Measurements from ENCODE around the gene ADAMTS4.
A peak's percentile ranks its signal among the peaks of the same experiment; 100 is the strongest.

ADAMTS4 gene

DNA sequence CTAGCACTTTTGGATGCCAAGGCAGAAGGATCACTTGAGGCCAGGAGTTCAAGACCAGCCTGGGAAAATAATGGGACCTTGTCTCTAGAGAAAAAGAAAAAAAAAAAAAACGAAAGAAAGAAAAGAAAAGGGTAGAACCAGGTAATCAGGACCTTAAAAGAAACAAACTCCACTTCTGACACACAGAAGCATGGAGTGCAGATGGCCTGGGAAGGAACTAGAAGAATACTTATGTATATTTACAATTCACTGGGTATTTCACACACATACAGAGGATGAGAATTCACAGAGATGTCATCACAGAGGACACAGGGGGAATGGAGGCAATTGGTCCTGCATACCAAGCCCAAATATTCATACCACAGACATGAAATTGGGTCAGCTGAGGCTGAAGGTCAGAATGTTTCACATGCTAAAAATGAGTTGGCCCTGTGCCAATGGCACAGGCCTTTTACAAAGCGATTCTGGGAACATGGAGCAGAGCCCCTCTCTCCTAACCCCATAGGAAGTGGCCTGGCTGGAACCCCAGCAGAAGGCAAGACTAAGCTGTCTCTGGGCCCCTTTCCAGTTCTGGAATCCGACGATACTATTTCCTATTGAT lies 26.0 kb downstream of the ADAMTS4 start:
- DNase-seq (ENCODE audit: low spot score): no peak

GRCh38 chr1:161172349-161172748 lies 26.5 kb downstream of the ADAMTS4 start:
- no peak for DNase-seq (ENCODE audit: low spot score)

DNA sequence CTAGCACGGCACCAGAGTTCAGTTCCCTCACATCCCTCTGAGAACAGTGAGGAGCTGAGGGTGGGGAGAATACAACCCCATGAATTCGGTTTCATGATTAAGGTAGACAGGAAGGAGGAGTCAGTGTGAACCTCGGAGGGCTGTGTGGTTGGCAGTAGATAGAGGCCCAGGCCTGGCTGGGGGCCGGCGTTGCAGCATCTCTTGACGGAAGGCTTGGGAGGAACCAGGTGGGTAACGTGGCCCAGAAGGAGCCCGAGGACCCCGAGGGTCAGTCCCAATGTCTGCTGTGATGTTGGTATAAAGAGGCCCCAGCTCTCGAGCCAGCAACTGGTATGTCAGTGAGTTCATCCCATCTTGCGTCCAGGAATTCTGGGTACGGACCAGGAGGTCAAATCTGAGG lies 27.2 kb downstream of the ADAMTS4 start:
- DNase-seq (ENCODE audit: low spot score): no peak

- DNase-seq (ENCODE audit: low spot score): no peak
Measured at GRCh38 chr1:161171191-161171590, 27.7 kb downstream of the ADAMTS4 start.

DNA sequence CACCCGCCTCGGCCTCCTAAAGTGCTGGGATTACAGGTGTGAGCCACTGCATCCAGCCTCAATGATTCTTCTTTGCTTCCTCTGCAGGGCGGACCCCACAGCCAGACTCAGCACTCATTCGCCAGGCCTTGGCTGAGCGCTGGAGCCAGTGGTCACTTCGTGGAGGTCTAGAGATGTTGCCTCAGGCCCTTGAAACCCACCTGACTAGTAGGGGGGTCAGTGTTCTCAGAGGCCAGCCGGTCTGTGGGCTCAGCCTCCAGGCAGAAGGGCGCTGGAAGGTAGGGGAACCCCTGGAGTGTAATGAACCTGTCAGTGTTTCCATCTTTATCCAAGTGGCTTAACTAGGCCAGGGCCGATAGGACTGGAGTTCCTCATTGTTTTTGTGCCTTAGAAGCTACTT lies 29.9 kb downstream of the ADAMTS4 start:
- DNase-seq (ENCODE audit: low spot score): no peak

GRCh38 chr1:161166669-161167548 lies 31.9 kb downstream of the ADAMTS4 start:
- peak; percentile 57 for DNase-seq (ENCODE audit: low spot score)

DNA sequence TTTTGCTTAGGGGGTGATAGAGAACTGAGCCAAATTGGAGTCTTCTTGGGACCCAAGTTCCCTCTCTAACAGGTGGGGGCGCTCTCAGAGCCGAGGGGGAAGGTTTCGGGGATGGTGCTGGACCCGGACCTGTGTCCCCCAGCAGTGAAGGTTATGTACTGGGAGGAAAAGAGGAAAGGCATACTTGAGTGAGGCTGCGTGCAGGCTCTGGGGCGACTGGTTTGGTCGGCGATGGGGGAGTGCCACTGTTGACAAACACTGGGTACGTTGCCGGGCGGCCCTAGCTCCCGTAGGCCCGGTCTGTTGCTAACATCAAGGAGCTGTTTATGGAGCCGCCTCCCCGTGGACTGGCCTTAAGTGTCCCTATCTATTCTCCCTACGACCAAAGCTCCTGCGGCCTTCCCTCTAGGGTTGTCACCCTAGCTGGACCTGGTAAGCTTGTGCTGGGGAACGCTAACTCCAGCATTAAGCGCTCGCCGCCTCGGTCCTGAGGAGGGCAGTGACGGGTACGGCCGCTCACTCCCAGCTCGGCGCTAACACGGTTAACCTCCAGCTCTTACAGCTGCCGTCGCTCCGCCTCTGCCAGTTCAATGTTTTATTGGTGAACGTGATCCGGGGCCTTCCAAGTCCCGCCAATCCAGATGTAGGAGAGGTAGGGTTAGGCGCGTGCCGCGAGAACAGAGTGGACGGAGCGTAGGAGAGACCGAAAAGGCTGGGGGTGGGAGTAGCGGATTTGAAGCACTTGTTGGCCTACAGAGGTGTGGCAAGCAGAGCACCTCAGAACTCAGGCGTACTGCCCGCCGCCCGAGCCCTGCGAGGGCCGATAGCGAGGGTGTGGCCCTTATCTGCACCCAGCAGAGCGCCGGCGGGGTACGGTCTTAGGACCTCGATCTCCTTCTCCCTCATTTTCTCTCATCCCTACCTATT lies 32.8 kb downstream of the ADAMTS4 start, which contains the start of gene PPOX:
Gene PPOX, plus strand, starts transcription at position 685 of the 927 bp plus-strand sequence. CDS start 422 bp downstream, outside the sequence.
- peak; percentile 100 for DNase-seq (ENCODE audit: low spot score)

DNA sequence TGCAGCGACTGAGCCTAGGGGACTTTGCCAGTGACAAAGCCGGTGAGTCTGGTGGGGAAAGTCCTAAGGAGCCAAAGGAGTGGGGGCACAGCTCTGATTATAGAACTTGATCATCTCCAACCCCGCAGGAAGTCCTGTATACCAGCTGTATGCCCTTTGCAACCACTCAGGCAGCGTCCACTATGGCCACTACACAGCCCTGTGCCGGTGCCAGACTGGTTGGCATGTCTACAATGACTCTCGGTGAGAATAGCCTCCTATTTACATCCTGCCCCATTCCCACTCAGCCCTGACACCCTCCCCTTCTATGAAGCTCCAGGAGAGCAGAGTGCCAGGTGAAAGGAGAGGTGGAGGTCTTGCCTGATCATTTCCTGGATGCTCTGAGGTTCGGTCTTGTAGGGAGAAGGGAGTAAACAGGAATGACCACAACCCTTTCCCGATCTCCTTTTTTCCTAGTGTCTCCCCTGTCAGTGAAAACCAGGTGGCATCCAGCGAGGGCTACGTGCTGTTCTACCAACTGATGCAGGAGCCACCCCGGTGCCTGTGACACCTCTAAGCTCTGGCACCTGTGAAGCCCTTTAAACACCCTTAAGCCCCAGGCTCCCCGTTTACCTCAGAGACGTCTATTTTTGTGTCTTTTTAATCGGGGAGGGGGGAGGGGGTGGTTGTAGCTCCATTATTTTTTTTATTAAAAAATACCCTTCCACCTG lies 33.8 kb downstream of the ADAMTS4 start:
- no peak for DNase-seq (ENCODE audit: low spot score)

DNA sequence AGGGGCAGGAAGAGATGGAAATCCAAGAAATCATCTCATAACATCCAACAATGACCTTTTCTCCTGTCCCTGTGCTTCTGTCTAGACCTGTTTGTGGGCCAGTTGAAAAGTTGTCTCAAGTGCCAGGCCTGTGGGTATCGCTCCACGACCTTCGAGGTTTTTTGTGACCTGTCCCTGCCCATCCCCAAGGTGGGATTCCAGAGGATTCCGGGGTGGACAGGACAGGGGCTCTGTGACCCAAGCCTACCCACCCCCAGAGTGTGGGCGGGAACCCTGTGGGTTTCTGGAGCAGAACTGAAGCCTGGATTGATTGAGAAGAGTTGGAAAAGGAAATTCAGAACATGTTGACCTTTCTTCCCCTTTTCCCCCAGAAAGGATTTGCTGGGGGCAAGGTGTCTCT lies 35.1 kb downstream of the ADAMTS4 start:
- DNase-seq (ENCODE audit: low spot score): no peak

- no peak for DNase-seq (ENCODE audit: low spot score)
Measured at GRCh38 chr1:161162806-161163205, 36.0 kb downstream of the ADAMTS4 start.

DNA sequence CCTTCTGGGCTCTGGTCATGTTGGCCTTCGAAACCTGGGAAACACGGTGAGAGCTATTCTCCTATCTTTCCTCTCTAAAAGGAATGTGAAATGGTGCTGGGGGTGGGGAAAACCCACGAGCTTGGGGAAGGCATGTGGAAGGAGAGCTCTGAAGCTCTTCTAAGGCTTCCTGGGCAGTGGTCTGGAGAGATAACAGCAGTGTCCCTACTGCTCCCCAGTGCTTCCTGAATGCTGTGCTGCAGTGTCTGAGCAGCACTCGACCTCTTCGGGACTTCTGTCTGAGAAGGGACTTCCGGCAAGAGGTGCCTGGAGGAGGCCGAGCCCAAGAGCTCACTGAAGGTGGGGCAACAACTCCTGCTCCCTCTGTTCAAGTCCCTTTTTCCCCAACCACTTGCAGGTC lies 36.8 kb downstream of the ADAMTS4 start:
- DNase-seq (ENCODE audit: low spot score): no peak

GRCh38 chr1:161161652-161162051 lies 37.2 kb downstream of the ADAMTS4 start:
- DNase-seq (ENCODE audit: low spot score): no peak

GRCh38 chr1:161160671-161161145 lies 38.1 kb downstream of the ADAMTS4 start:
- no peak for DNase-seq (ENCODE audit: low spot score)

DNA sequence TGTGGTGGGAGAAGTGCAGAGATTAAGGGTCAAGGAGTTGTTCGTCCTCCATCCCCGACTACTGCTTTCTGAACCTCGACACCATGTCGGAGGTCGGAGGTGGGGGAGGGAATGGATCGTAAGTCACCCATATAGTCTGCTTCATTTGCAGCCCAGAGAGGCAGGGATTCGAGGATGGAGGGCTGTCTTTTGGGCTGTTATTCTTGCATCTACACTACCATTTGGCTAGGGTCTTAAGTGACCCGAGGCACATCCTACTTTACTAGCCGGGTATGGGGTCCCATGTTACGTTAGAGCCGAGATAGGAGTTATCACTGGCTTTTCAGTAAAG lies 39.0 kb downstream of the ADAMTS4 start:
- no peak for DNase-seq (ENCODE audit: low spot score)

- DNase-seq (ENCODE audit: low spot score): peak; percentile 97
Measured at GRCh38 chr1:161159087-161159912, 39.6 kb downstream of the ADAMTS4 start, which contains the start of gene USP21. Gene USP21, plus strand, starts transcription at chr1:161159500. Its CDS starts 1,141 bp downstream, at chr1:161160641.

DNA sequence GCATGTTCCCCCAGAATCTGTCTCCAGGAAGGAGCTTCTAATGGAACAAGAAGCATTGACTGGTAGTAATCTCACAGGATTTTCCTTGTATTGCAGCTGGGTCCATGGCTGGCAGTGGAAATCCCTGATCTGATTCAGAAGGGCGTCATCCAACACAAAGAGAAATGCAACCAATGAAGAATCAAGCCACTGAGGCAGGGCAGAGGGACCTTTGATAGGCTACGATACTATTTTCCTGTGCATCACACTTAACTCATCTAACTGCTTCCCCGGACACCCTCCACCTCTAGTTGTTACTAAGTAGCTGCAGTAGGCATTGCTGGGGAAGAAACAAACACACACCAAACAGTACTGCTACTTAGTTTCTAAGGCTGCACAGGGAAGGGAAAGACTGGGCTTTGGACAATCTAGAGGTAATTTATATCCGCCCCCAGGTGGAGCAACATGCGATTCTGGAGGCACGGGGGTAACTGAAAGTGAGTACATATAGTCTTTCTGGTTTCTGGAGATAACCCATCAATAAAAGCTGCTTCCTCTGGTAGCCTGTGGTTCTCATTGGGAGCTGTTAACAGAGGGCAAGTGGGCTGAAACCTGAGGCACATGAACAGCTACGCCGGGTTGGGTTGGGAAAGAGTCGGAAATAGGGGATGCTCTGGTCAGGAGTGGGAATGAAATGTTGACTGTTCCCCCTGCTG lies 40.4 kb downstream of the ADAMTS4 start:
- DNase-seq (ENCODE audit: low spot score): peak; percentile 50

DNA sequence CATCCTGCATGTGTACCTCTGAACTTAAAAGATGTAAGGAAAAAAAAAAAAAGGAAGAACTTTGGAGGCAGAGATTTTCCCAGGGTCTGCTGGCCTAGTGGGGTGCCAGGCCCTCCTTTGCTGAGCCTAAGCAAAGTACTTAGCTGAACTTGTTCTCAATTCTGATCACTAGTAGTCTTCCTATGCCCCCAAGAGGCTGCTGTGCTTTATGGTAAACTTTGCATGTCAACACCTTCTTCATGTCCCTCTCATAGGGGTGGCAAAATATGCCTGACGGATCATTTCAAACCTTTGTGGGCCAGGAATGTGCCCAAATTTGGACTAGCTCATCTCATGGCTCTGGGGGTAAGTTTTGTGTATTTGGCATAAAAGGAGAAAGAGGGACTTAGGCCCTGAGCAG lies 41.0 kb downstream of the ADAMTS4 start:
- DNase-seq (ENCODE audit: low spot score): peak; percentile 53

DNA sequence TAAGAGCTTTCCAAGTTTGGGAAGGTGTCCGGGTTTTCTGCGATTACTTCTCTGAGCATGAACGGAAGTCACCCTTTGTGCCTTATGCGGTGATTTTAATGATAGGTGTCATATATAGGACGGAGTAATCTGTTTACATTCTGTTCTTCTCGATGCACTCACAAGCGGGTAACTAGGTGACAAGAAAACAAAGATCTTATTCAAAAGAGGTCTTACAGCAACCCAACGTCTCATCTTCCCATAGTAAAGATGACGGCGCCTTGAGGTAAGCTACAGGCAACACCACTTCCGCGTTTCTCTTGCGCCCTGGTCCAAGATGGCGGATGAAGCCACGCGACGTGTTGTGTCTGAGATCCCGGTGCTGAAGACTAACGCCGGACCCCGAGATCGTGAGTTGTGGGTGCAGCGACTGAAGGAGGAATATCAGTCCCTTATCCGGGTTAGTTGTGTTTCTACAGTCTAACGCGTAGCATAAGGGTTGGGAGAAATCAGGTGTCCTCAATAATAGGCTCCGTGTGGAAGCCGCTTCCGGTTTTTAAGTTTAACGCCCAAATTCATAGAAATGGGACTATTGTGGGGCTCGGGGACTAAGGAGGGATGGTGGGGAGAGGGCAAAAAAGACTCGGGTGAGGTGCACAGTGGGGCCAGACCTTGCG lies 45.0 kb downstream of the ADAMTS4 start, which contains the start of gene UFC1:
Gene UFC1, plus strand, starts transcription at position 297 of the 656 bp plus-strand sequence. Its CDS starts 20 bp downstream, at position 317.
- DNase-seq (ENCODE audit: low spot score): peak; percentile 99

DNA sequence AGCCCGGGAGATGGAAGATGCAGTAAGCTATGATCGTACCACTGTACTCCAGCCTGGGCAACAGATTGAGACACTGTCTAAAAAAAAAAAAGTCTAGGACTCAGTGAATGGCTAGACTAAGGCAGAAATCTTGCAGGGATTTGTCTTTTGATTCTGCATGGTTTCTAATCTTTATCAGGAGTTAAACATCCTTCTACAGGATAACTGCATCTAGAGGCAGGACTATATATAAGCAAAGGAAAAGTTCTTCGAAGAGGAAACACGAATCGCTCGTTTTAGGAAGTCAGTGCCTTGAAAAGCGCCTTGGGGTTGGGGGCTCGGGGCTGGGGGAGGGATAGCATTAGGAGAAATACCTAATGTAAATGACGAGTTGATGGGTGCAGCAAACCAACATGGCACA lies 45.7 kb downstream of the ADAMTS4 start:
- peak; percentile 39 for DNase-seq (ENCODE audit: low spot score)

Measured in NAMALWA (cell line).